GM18858 (cell line): ENCODE measurements around the gene MED25.

Experiments used
- ATAC-seq: cut with Tn5 transposase; IDR thresholded peaks from one replicate; pipeline ENCODE4 v1.9.1; 2021; ENCODE audit not compliant: unreplicated experiment

MED25 gene

DNA sequence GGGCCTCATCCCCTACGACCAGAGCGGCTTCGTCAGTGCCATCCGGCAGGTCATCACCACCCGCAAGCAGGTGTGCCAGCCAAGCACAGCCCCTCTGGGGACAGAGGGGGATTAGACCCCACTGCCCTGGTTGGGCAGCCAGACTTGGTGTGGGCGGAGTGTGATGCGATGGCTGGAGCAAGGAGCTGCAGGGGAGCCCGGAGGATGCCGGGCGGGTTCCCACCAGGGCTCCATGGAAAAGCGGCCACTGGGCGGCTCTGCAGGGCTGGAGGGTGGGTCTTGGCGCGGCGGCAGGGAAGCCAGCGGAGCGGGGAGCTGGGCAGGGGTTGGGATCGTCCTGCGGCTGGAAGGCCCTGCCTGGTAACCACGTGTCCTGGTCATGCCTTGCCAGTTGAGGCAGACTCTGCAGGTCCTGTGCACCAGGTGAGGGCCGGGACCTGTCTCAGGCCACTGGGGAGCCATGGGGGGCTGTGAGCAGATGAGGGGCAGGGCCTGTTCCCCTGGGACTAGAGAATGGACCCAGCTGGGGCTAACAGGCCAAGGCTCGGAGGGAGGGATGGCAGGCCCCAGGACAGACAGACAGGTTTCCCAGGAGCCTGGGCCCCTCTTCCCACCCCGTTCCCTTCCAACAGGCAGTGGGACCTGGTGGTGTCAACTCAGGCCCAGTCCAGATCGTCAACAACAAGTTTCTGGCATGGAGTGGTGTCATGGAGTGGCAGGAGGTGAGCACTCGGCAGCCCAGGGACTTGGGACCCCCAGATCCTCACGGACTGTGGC lies 39.2 kb downstream of the MED25 start:
- no peak for ATAC-seq

DNA sequence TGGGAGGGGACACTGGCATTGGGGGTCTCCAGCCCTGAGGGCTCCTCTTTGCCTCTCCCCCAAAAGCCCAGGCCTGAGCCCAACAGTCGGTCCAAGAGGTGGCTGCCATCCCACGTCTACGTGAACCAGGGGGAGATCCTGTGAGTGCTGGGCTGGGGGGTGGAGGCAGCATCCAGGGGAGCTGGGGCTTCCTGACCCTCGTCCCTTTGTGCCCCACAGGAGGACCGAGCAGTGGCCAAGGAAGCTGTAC lies 39.7 kb downstream of the MED25 start:
- ATAC-seq, result no peak

GRCh38 chr19:49858088-49858985 lies 40.2 kb downstream of the MED25 start:
- ATAC-seq, result no peak

DNA sequence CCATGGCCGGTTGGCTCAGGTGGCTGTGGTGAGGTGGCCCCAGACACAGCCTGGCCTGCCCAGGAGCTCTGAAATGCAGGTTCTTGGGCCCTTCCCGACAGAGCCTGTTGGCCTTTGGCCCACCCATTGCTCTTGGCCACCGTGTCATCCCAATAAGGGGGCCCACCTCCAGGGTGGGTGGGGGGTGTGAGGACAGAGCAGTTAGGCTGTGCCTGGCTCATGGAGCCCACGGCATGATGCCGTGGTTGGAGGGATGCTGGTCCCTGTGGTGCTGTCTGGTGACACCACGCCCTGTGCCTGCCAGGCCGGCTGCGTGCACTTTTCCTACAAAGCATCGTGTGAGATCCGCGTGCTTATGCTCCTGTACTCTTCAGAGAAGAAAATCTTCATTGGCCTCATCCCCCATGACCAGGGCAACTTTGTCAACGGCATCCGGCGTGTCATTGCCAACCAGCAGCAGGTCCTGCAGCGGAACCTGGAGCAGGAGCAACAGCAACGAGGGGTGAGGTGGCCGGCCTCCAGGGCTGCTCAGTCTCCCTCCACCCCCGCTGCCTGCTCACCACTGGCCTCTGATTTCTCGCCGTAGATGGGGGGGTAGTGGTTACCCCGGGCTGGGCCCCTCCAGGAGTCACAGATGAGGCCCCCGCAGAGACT lies 41.7 kb downstream of the MED25 start:
- no peak for ATAC-seq

DNA sequence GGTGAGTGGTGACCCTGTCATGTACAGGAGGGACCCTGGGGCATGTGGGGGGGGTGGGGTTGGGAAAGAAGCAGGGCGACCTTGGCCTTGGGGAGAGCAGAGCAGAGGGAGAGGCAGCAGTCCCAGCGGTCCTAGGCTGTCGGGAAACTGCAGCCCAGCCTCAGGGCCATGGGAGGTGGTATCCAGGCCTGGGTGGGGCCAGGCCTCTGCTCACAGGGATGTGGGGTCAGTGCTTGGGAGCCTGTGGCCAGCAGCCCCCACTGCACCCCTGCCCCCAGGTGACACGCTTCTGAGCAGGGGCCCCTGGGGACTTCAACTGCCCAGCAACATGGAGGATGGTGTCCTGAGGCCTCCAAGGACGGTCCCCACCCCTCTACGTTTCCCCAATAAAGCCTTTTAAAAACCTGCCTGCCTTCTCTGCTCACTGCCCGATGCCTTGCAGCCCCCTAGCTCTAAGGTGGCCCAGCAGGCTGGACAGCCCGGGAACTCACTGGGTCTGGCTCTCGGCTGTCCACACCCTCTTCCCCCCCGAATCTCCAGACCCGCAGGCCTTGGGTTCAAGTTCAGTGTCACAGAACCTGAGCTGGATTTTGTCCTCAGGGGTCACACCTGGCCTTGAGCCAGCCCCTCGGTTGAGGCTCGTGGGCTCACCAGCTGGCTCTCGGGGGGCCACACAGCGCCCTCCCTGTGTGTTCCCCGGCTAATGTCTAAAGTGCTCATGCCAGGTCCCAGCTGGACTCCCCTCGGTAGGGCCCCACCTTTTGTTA lies 42.4 kb downstream of the MED25 start:
- no peak for ATAC-seq

- ATAC-seq, result no peak
Observed at GRCh38 chr19:49861107-49861506, 43.0 kb downstream of the MED25 start.

DNA sequence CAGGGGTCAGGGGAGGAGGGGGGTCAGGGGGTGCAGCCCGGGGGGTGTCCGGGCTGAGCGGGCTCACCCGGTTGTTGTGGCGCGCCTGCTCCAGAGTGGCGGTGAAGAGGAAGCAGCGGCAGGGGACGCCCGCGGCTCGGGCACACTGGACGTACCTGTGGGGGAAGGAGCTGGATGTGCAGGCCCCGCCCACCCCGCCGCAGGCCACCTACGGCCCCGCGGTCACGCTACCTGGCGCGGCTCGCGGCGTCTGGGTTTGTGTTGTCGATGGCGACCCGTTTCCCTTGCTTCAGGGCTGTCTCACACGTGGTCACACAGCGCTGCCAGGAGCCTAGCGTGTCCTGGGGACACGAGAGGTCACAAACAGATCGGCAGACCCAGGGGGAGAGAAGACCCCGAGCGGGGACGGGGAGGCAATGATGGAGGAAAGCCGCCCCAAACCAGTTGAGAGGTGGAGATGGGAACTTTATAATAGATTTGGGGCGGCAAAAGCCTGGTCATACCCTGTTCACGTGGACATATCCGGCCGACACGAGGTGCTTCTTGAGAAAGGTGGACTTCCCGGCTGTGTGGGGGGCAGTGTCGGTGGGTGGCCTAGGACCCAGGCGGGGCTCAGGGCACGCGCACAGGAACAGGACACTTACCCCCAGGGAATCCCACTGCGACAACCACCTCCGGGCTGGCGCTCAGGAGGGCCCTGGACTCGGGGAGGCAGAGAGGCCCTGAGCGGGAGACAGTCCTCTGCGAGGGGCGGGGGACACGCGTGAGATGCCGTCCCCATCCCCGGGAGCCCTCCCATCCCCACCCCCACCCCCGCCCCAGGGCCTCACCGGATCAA lies 43.7 kb downstream of the MED25 start:
- ATAC-seq, result no peak

- ATAC-seq, result no peak
Observed at GRCh38 chr19:49862391-49863253, 44.5 kb downstream of the MED25 start.

GRCh38 chr19:49863254-49863934 lies 45.3 kb downstream of the MED25 start:
- no peak for ATAC-seq

DNA sequence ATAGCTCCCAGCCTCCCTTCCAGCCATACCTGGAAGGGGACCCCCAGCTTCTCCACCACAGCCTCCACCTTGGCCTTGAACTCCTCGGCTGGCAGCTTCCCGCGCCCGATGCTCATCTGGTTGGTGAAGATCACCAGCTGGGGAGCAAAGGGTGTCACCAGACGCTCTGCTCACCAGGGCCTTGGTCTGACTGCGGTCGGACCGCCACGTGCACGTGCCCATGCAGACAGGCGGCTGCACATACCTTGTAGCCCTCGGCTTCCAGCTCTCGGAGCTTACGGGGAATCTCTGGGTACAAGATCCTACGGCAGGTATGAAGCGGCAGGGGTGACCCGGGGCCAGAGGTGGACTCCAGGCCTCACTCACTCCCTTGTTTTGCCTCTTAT lies 45.8 kb downstream of the MED25 start:
- ATAC-seq, result no peak

DNA sequence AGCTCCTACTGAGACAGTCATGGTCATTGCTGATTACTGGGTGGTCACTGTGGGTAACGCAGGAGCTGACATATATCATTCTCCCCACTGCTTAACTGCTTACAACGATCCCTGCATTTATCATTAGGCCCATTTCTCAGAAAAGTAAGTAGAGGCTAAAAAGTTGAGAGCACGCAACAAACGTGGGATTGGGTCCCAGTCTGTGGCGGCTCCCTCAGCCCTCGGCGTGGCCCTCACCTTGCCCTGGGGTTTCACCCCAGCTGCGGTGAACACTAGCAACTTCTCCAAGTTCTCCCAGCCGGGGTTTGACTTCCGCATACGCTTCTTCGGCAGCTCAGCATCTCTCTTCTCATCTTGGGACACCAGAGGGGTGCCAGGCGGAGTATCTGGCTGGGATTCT lies 46.8 kb downstream of the MED25 start:
- ATAC-seq, result no peak

DNA sequence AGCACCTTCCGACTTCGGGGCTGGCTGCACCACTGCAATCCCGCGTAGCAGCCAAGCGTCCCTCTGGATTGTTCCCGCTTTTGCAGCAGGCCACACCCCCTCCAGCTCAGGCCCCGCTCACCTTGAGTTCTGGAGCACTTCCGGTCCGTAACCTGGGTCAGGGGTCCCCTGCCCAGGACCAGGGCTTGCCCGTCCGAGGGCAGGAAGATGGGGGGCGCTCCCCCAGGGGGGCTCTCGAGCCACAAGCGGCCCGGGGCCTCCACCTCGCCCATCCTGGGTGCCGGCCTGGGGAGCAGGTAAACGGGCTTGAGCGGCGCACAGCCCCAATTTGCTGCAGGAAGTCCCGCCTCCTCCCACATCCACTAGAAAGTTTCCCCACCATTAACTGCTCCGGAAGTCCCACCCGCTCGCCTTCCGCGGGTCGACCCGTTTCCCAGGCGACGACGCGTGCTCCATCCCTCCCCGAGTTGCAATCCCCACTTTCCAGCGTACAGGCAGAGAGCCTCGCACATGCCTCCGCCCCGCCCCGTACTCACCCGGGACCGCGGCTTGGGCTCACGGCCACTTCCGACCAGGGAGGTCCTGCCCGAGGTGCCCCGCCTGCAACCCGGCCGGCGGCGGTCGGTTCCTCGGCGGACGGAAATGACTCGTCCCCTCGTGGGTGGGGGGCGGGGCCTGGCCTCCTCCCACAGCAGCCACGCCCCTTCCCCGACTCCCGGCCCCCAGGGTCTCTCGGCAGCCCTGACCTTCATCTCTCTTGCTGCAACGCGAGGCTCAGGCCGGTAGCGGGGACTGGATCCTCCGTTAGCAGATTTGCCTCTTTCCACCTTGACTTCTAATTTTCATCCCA lies 49.1 kb downstream of the MED25 start, which contains the start of gene PNKP:
Gene PNKP, minus strand, starts transcription at position 644 of the 850 bp plus-strand sequence. Its CDS starts 372 bp downstream, at position 272.
- no peak for ATAC-seq

DNA sequence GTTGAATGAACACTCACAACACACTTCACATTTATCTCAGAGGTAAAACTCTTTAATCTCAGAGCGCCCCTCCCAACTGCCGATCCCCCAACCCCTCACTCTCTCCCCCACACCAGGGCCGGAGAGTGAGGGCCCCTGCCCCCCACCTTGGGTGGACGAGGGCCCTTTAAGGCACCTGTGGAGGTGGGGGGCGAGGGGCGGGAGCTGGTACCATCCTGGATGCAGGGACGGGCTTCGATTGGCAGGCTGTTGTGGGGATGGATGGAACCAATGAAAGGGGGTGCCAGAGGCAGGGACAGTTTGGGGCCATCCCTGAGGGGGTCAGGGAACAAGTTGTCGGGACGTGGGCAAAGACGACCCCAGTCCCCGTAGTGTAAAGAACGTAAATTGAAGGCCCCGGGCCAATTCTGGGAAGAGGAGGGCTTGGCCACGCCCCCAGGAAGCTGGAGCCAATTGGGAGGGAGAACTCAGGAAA lies 51.0 kb downstream of the MED25 start:
- peak; percentile 2 for ATAC-seq

- peak; percentile 60 for ATAC-seq
Observed at GRCh38 chr19:49869484-49870308, 51.6 kb downstream of the MED25 start.

- no peak for ATAC-seq
Observed at GRCh38 chr19:49870309-49870901, 52.3 kb downstream of the MED25 start.

DNA sequence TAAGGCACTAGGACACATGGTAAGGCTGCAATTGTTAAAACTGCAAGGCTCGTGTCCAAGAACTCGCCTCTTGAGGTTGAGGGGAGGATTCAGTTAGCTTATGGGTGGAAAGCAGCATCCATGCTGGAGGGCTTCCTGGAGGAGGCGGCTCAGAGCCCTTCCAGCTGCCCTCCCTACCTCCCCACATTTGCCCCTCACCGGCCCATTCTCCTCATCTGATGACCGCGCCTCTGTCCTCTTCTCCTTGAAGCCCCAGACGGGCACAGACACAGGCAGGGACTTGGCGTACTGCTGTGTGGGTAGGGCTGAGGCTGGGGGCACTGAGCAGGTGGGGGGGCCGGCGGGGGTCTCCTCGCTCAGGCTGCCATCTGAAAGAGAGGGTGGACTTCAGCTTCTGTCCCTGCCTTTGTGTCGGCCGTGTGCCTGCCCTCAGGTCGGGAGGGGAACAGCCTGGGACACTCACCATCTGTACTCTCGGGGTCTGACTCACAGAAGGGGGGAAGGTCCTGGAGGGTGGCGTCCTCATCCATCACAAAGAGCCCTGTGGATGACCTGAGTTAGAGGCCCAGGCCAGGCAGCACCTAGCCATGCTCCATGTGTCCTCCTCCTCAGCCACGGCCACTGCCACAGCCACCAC lies 53.4 kb downstream of the MED25 start:
- ATAC-seq, result no peak
